ENCODE measurements around the gene G3BP1. TPM values are rescaled to one million over a fixed set of nuclear protein-coding genes. Genes with fewer than 3 reads are reported as not detected.
"Not testable (repeated sequence)": the region's sequence is repeated elsewhere in the genome, so short reads cannot be mapped to it uniquely, and the experiment has no call there.

The G3BP1 gene
- total RNA-seq, 1 donor from 2014 or later: 186 TPM

GRCh38 chr5:151793358-151793757 lies 21.6 kb downstream of the G3BP1 start:
- no peak for DNase-seq (ENCODE audit: low spot score)

- no peak for DNase-seq (ENCODE audit: low spot score)
Measured at GRCh38 chr5:151795426-151795825, 23.7 kb downstream of the G3BP1 start.

GRCh38 chr5:151798674-151799073 lies 26.9 kb downstream of the G3BP1 start:
- no peak for DNase-seq (ENCODE audit: low spot score)

- DNase-seq (ENCODE audit: low spot score): no peak
Measured at GRCh38 chr5:151799407-151799806, 27.7 kb downstream of the G3BP1 start.

- DNase-seq (ENCODE audit: low spot score): no peak
Measured at GRCh38 chr5:151800532-151800931, 28.8 kb downstream of the G3BP1 start.

- DNase-seq (ENCODE audit: low spot score): no peak
Measured at GRCh38 chr5:151805414-151806223, 33.9 kb downstream of the G3BP1 start.

- no peak for DNase-seq (ENCODE audit: low spot score)
Measured at GRCh38 chr5:151808451-151809169, 36.9 kb downstream of the G3BP1 start.

GRCh38 chr5:151810449-151810848 lies 38.7 kb downstream of the G3BP1 start:
- no peak for DNase-seq (ENCODE audit: low spot score)

- no peak for DNase-seq (ENCODE audit: low spot score)
Measured at GRCh38 chr5:151810897-151811296, 39.1 kb downstream of the G3BP1 start.

- DNase-seq (ENCODE audit: low spot score): no peak
Measured at GRCh38 chr5:151811593-151812321, 40.0 kb downstream of the G3BP1 start.

GRCh38 chr5:151812757-151813309 lies 41.1 kb downstream of the G3BP1 start:
- DNase-seq (ENCODE audit: low spot score): no peak

- no peak for DNase-seq (ENCODE audit: low spot score)
Measured at GRCh38 chr5:151815051-151815450, 43.3 kb downstream of the G3BP1 start.

GRCh38 chr5:151819830-151820229 lies 48.1 kb downstream of the G3BP1 start:
- DNase-seq (ENCODE audit: low spot score): no peak

- DNase-seq (ENCODE audit: low spot score): no peak
Measured at GRCh38 chr5:151820271-151820670, 48.5 kb downstream of the G3BP1 start.

GRCh38 chr5:151820903-151821302 lies 49.1 kb downstream of the G3BP1 start:
- DNase-seq (ENCODE audit: low spot score): no peak

GRCh38 chr5:151822141-151822540 lies 50.4 kb downstream of the G3BP1 start:
- no peak for DNase-seq (ENCODE audit: low spot score)

GRCh38 chr5:151825445-151825844 lies 53.7 kb downstream of the G3BP1 start:
- DNase-seq (ENCODE audit: low spot score): no peak

- no peak for DNase-seq (ENCODE audit: low spot score)
Measured at GRCh38 chr5:151829370-151829769, 57.6 kb downstream of the G3BP1 start.

- DNase-seq (ENCODE audit: low spot score): not testable (repeated sequence)
Measured at GRCh38 chr5:151832843-151833242, 61.1 kb downstream of the G3BP1 start.

GRCh38 chr5:151846765-151847164 lies 75.0 kb downstream of the G3BP1 start:
- no peak for DNase-seq (ENCODE audit: low spot score)

- no peak for DNase-seq (ENCODE audit: low spot score)
Measured at GRCh38 chr5:151847871-151848270, 76.1 kb downstream of the G3BP1 start.

GRCh38 chr5:151855701-151856100 lies 83.9 kb downstream of the G3BP1 start:
- no peak for DNase-seq (ENCODE audit: low spot score)
